HG03521 (cell line): ENCODE data around the gene HSPA1A.

Experiments used
- ATAC-seq: cut with Tn5 transposase; IDR thresholded peaks from one replicate; pipeline ENCODE4 v1.9.1; 2021; ENCODE audit warnings: mild to moderate bottlenecking, moderate library complexity; ENCODE audit not compliant: unreplicated experiment

Gene HSPA1A

DNA sequence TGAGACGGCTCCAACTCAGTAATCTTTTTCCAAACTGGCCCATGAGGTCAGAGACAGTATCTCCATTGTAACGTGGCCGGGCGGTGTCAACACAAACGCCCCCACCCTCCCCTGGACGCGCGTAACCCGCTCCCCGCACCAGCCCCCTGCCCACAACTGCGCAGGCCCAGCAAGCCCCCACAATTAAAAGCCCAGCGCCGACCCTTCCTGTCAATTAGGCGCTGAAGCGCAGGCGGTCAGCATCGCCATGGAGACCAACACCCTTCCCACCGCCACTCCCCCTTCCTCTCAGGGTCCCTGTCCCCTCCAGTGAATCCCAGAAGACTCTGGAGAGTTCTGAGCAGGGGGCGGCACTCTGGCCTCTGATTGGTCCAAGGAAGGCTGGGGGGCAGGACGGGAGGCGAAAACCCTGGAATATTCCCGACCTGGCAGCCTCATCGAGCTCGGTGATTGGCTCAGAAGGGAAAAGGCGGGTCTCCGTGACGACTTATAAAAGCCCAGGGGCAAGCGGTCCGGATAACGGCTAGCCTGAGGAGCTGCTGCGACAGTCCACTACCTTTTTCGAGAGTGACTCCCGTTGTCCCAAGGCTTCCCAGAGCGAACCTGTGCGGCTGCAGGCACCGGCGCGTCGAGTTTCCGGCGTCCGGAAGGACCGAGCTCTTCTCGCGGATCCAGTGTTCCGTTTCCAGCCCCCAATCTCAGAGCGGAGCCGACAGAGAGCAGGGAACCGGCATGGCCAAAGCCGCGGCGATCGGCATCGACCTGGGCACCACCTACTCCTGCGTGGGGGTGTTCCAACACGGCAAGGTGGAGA lies at the start of gene HSPA1A, which contains the start of gene HSPA1L:
Gene HSPA1A (plus strand): TSS at position 519 of the 814 bp plus-strand sequence. CDS start 214 bp downstream, at position 733.
Gene HSPA1L (minus strand): TSS at position 259 of the 814 bp plus-strand sequence. CDS start 3,311 bp downstream, outside the sequence.
- peak; percentile 36 for ATAC-seq

DNA sequence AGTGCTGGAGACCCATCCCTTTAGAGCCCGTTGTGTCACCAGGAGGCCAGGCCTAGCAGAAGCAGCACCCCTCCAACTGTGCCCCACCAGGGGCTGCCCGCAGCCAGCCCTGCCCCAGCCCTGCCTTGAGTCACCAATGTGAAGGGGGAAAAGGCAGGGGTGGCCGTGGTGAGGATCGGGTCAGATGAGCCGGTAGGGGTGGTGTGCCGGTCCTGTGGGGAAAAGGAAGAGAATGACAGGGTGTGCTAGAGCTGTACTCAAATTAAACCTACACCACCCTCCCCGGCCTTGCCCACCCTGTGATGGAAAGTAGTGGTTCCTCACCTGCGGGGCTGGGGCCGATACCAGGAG lies 49.8 kb upstream of the HSPA1A start:
- ATAC-seq, result no peak

DNA sequence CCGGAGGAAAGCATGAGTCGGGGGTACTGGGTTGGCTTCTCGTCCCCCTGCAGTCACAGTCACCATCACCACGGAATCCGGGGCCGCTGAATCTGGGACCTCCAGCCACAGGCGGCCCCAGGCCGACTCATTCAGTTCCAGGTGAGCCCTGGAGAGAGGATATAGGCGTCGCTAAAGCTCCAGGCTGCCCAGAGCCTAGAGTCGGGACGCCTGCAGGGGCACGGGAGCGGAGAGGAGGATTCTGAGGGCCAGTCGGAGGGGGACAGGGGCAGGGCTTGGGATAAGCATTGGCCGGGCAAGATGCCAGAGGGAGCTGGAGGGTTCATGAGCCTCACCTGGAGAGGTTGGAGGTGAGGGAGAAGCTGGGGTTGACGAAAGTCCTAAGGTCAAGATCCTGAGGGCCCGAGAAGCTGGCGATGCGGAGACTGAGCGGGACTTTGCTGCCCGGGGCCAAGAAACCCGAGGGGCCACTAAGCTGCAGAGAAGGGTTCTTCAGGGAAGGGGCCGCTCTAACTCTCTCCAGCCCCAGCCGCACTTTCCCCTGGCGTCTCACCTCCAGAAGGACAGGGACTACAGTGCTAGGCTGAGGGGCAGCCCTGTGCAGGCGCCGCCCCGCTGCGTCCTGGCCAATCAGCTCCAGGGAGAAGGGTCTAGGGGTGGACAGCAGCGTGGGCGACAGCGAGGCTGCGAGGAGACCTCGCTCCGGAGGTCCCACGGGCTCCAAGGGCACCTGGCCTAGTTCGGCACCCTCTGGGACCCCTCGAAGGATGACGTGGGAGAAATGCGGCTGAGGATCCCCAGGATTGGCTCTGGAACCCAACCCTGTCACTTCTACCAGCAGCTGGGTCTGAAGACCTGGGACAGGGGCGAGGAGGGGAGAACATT lies 49.2 kb upstream of the HSPA1A start:
- ATAC-seq, result no peak

DNA sequence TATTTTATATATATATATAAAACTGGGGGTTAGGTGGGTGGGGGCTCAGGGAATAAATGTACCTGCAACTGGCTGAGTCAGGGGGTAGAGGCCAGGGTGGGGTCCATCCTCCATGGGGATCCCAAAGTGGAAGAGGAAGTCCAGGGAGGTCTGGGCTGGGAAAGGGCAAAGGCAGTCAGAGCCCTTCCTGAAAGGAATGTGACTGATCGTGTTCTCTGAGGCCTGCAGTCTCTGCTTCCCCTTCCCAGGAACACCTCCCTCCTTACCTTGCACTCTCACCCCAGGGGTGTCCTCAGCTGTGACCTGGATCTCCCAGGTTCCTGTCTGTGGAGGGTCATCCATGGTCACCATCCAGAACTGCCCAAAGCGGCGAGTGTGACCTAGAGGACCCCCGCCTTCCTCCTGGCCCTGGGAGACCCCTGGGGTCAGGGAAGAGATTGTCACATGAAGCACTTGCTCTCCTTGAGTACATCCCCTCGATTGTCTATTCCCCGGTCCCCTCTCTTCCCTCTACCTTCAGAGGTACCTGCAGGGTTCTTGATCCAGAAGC lies 48.2 kb upstream of the HSPA1A start:
- ATAC-seq, result no peak

DNA sequence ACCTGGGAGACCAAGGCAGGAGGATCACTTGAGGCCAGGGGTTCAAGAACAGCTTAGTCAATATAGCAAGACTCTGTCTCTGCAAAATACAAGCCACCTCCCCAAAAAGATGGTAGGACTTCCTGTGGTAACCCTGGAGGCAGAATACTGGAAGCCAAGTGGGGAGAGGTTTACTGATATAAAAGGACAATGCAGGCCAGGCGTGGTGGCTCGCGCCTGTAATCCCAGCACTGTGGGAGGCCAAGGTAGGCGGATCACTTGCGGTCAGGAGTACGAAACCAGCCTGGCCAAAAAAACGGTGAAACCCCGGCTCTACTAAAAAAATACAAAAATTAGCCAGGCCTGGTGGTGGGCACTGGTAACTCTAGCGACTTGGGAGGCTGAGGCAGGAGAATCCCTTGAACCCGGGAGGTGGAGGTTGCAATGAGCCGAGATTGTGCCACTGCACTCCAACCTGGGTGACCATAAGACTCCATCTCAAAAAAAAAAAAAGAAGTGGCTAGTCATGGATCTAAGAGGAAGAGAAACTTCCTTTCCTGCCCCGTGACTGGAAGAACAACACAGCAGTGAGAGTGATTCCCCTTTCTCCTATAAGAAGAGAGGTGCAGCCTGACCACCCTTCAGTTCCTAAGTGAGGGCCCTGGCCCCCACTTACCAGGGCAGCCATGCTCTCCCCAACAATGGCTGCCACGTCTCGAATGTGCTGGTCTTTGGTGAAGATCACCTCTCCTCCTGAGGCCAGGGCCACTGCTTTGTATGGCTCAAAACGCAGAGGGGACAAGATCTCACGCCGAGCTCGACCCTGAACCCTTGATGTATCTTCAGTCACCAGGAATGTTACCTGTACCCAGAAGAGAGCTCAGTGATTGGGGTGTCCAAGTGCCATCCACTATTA lies 46.7 kb upstream of the HSPA1A start:
- no peak for ATAC-seq

DNA sequence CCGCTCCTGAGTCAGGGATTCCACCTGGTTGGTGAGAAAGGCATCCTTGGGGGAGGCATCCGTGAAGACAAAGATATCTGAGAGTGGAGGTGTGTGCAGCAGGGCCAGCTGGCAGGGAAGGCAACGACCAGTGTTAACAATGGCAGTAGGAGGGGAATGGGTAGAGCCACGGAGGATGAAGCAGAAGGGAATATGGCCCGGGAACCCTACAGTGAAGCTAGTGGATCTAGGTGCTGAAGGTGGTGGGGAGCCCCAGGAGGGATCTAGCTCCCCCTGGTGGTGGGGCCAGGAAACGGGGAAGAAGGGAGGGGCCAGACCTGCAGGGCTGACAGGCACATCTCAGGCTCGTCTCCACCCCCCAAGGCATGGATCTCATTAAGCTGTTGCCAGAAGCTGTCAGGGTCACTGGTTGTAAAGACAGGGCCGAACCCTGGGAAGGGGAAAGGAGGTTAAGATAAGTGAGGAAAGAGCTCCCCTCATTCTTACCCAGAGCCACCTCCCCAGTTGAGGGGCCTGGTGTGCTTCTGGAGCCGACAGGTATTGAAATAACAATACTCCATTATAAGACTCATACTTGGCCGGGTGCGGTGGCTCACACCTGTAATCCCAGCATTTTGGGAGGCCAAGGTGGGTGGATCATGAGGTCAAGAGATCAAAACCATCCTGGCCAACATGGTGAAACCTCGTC lies 45.5 kb upstream of the HSPA1A start:
- ATAC-seq, result no peak

DNA sequence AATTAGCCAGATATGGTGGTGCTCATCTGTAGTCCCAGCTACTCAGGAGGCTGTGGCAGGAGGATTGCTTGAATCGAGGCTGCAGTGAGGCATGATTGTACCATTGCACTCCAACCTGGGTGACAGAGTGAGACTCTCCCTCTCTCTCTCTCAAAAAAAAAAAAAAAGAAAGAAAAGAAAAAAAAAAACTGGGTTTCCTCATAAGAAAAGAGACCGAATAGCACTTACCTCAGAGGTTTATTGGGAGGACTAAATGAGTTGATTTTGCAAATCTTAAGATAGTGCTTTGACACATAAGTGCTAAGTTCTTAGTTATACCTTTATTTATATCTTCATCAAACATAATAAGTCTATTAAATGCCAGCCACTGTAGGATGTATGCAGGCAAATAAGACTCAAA lies 44.5 kb upstream of the HSPA1A start:
- no peak for ATAC-seq

DNA sequence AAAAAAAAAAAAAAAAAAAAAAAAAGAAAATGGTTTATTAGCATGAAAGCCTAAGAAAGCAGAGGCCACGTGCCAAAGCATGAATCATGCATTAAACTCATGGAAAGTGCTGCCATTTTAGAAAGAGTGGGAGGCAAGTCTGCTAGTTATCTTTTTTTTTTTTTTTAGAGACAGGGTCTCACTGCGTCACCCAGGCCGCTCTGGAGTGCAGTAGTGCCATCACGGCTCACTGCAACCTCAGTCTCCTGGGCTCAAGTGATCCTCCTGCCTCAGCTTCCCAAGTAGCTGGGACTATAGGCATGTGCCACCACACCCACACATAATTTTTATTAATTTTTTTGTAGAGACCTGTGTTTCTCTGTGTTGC lies 43.4 kb upstream of the HSPA1A start:
- ATAC-seq, result no peak

DNA sequence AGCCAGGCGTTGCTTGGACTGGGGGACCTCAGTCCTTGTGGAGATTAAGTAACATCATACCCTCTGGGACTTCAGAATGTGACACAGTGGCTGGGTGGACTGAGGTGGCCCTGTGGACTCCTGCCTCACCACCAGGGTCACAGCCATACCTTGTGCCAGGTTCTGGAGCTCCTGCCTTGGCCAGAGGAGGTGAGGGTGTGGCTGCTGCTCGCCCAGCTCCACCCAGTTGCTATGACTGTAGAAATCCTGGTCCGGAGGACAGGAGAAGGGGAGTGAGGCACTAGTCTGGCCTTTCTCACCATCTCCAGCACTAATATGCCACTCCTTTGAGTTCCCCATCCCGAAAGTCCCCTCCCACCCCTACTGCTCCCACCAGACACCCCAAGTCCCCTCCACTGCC lies 40.2 kb upstream of the HSPA1A start:
- ATAC-seq, result no peak

DNA sequence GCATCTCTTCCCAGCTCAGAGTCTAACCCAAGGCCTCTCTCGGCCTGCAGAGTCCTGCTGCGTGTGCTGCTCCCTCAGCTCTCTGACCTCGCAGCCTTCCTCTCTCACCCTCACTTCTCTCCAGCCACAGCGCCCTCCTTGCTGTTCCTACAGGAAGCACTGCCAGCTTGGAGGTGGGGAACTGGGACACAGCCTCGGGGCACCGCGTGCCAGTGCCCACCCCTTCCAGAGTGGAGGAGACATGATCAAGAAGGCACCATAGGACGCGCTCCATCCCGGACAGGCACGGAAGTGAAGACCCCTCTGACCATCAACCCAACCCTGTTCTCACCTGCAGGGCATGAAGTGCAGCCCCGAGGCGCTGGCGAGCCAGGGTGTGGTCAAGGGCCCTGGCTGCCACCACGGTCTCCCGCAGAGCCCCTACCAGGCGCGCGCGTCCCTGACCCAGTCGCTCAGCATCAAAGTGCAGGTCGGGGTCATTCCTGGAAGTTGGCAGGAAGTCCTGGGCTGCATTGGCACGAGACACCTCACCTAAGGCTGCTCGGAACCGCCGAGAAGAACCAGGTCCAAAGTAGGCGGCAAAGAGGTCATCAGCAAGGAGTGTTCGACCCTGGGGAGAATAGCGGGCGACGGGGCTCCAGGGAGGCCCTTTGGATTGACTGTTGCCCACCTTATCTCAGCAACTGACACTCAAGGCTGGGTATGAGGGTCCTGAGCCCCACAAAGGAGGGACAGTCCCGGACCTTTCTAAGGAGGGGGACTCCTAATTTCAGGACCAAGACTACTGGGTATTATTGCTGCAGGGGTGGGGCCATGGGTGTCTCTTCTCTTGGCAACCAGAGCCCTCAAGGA lies 39.5 kb upstream of the HSPA1A start:
- no peak for ATAC-seq

DNA sequence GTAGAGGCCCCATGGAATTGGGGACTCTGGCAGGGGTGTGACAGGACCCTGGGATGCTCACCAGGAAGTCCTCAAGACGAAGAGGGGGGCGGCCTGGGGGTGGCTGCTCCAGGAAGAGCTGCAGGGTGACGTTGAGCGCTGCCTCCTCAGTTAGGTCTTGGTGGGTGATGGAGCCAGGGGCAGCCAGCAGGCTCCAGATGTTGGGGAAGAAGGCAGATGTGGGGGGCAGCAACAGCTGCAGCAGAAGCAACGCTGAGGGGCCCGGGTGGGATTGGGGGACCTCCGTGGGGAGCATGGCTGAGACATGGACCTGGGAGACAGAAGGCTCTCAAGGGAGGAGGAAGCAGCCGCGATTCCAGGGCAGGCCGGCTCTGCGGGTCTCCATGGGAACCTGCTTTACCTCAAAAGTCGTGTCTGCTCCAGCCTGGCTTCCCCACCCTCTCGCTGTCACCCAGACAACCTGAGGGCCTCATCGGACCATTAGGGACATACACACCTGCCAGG lies 38.8 kb upstream of the HSPA1A start:
- no peak for ATAC-seq

DNA sequence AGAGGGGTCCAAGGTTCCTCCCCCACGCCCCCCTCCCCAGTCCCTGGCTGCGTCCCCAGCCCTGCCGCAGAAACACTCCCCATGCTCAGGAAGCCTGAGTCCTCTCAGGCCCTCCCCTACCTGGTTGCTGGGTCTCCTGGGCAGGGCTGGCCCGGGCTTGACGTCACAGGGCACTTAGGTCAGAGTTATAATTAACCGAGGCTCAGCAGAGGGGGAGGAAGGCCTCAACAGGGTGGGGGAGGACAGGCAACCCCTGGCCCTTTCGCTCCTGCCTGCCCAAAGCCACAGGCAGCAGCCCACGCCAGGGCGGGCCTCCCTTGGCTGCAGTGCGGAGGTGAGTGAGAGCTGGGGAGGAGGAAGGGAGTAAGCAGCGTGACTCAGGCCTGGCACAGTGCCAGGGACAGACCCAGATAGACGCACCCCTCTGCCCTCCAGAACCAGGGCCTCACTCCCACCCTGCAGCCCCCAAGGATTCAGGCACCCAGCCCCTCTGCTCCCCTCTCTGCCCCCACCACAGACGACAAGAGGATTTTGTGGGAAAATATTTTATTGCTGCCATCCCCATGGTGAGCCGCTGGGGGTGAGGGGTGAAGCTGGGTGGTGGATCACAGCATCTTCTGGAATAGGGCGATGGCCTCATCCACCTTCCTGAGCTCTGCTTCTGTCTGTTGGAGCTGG lies 38.2 kb upstream of the HSPA1A start, which contains the start of gene VWA7:
Gene VWA7 (minus strand): TSS at position 340 of the 678 bp plus-strand sequence. CDS start 549 bp downstream, outside the sequence.
- no peak for ATAC-seq

DNA sequence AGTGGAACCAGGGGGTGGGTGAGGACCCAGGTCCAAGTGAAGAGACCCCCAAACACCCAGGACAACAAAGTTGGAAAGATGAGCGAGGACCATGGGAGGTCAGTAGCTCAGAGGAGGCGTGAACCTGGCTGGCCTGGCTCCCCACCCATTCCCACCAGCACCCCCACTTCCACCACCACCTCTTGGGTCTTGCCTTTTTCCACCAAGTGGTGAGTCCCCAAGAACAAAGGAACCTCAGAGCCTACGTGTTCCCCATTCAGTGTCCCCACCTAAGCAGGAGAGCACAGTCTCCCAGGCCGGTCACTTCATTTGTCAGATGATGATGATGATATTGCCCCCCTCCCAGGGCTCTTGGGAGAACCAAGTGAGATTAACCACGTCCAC lies 37.7 kb upstream of the HSPA1A start:
- ATAC-seq, result no peak

DNA sequence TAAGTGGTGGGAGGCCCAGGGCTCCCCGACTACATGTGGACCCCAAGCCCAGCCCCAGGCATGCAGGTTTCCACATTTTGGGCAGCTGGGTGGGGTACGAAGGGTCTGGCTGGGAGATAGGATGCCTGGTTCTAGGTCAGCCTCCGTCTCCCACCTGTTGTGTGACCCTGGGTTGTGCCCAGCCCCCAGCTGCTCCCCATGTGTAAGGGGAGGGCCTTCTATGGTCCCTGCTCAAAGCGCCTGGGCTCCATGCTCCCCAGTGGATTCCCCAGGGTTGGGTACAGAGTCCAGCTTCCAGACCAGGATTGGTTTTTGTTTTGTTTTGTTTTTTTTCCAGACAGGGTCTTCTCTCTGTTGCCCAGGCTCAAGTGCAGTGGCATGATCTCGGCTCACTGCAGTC lies 37.1 kb upstream of the HSPA1A start:
- no peak for ATAC-seq

DNA sequence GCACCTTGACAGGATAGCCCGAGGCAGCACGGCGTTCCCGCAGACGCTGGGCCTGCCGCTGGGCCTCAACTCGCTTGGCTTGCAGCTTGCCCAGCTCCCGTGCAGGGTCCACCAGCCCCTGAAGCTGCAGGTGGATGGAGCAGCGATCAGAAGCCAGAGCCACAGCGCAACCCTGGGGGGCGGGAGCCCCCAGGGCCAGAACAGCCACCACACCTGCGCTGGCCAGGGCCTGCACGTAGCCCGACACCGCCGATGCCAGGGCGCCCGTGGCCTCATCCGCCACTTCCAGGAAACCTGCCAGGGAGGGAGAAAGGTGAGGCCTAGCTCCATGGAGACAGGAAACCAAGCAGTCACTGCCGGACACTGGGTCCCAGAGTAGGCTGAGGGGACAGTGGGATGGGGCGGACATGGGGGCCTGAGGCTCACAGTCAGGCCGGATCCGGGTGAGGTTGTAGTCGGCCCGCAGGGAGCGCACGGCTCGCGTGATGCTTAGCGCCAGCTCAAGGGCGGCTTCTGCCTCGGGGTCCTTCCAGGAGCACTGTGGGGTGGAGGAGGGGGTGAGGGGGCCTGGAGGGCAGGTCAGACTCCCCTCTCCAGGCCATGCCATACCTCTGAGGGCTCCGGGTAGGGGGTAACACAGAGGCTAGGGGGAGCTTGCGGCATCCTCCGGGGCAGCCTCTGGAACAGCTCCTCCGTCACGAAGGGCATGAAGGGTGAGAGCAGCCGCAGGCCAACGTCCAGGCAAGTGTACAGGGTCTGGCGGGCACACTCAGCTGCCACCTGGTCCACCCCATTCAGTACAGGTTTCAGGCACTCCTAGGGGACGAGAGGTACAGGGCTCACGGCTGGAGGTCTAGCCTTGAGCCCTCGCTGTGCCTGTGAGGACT lies 36.1 kb upstream of the HSPA1A start:
- ATAC-seq, result no peak

DNA sequence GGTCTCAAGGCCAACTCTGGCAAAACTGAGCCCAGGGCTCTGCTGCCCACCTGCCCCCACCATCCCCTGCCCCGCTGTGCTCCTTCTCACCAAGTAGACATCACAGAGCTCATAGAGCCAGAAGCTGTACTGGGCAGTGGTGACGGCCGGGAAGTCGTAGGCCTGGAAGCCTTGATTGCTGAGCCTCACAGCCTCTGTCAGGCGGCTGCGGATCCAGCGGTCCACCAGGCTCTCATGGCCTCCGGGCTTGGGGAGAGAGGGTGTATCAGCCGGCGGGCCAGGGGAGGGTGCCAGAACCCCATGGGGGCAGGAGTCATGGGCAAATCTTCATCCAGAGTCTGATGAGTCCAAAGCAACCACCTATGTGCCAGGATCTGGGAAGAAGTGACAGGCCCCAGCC lies 35.4 kb upstream of the HSPA1A start:
- no peak for ATAC-seq

DNA sequence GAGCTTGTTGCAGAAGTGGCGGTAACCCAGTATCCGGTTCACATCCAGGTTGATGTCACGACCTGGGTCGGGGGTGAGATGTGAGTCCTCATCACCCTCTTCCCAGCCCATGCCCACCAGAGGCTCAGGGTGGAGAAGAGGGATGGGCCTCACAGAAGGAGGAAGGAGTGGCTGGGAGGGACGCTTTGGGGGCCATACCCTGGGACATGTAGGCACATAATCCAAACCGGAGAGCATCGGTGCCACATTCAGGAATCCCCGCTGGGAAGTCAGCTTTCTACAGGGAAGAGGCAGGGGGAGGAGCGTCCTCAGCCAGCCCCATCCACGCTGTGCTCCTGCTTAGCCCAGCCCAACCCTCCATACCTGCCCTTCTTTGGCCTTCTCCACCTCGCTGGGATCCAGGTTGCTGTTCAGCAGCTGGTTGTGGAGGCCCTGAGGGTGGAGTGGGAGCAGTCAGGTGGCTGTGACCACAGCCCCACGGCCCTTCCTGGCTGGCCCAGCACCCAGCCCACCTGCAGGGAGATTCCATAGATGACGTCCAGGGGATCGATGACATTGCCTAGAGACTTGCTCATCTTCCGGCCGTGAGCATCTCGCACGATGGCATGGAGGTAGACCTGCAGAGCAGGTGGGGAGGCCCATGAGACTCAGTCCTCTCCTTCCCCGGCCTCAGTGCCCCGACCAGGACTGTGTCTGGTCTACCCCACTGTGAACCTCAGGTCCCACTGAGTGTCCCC lies 34.7 kb upstream of the HSPA1A start:
- ATAC-seq, result no peak
